Activated CD8-positive, alpha-beta memory T cell treated with anti-CD3 and anti-CD28 coated beads for 4 hours (primary cell): Measurements from ENCODE around the gene N4BP3.
"Not testable (repeated sequence)": the region's sequence is repeated elsewhere in the genome, so short reads cannot be mapped to it uniquely, and the experiment has no call there.

Experiments used
- DNase-seq, 2 donors: peaks; one replicate each; pipeline ENCODE4 v3.0.0-alpha.2; 2020; ENCODE audit warnings: low read depth in 2 of 2

N4BP3 gene, protein sequence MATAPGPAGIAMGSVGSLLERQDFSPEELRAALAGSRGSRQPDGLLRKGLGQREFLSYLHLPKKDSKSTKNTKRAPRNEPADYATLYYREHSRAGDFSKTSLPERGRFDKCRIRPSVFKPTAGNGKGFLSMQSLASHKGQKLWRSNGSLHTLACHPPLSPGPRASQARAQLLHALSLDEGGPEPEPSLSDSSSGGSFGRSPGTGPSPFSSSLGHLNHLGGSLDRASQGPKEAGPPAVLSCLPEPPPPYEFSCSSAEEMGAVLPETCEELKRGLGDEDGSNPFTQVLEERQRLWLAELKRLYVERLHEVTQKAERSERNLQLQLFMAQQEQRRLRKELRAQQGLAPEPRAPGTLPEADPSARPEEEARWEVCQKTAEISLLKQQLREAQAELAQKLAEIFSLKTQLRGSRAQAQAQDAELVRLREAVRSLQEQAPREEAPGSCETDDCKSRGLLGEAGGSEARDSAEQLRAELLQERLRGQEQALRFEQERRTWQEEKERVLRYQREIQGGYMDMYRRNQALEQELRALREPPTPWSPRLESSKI

DNA sequence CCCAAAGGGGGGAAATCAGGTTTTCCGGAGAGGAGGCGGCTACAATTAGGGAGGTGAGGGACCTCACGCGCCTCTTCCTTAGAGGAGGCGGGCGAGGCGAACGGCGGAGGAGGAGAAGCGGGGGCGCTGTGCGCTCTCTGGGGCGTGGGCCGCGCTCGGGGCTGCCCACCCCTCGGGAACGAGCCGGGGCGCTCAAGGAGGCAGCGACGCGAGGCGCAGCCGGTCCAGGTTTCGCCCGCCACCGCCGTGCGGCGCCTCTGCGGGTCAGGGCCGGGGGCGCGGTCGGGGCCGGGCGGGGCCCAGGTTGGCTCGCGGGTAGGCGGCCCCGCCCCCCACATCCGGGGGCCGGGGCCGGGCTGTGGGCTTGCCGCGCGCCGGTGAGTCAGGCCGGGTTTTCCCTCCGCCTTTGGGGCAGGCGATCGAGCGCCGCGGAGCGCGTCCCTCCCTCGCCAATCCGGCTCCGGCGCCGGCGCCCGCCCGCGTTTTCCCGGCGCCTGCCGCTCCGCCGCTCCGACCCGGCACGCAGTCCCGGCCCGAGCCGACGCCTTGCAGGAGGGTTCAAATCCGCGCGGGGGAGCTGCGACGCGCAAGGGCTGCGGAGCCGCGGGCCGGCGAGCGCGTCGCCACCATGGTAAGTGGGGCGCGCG, at the start of gene N4BP3:
N4BP3 (plus strand) TSS at position 392 of the 647 bp plus-strand sequence. CDS start 6,052 bp downstream, outside the sequence.
- DNase-seq, result peak; percentile 65 to 73

DNA sequence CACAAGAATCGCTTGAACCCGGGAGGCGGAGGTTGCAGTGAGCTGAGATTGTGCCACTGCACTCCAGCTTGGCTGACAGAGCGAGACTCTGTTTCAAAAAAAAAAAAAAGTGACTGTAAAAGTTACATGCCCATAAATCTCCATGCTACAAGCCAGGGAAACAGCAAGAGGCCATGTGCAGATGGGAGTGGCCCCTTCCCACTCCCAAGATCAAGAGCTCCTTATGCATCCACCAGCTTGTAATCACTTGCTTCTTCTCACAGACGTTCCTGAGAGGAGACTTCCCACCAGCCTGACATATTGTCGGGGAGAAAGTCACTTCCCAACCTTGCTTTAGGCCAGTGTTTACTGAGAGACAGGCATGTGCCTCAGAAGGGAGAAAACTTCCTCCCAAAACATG, 45.6 kb upstream of the N4BP3 start:
- no peak for DNase-seq

DNA sequence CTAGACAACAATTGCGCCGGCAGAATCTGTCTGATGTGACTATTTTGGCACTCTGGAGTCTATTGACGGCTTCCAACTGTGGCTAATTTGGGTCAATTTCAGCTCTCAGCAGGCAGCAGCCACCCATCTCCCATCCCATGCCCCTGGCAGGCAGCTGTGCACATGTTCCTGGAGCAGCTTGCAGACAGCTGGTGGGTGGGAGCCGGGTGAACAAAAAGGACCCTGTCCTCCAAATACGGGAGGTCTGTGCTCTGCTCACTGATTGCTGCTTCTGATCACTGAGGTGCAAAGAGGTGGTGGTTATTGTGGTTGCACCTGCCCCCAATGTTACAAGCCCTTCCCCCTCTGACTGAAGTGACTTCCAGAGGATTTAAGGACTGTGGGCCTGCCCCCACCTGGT, 45.0 kb upstream of the N4BP3 start:
- DNase-seq, result no peak

DNA sequence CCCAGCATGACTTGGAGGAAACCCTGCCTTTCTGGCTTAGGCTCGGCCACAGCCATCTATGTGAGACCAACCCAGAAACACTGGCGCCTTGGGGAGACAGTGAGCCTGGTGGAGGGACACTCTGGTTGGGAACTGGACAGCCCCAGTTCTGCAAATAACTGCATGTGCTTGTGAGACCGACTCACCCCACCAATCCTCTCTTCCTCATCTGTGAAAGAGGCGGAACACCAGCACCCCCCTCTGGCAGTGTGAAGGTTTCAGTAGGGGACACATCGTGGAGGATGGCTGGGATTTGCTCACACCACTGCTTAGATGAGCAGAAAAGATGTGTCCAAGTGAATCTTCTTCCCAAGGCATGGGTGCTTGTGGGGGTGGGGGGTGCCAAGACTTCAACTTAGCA, 43.4 kb upstream of the N4BP3 start:
- no peak for DNase-seq

DNA sequence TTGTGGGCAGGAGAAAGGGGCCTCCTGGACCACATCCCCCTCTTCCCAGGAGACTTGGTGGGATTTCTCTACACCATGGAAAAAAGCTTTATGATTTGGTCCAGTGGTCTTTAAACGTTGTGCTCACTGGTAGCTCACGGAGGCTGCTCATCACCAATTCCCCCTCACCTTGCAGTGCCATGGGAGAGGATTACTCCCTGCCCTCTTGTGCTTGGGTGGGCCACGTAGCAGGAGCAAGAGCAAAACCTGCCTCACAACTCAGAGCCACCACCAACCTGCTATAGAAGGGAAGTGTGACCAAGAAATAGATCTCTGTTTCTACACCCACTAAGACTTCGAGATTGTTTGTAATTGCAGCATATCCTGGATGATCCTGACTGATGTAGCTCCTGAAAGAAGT, 42.2 kb upstream of the N4BP3 start:
- no peak for DNase-seq

DNA sequence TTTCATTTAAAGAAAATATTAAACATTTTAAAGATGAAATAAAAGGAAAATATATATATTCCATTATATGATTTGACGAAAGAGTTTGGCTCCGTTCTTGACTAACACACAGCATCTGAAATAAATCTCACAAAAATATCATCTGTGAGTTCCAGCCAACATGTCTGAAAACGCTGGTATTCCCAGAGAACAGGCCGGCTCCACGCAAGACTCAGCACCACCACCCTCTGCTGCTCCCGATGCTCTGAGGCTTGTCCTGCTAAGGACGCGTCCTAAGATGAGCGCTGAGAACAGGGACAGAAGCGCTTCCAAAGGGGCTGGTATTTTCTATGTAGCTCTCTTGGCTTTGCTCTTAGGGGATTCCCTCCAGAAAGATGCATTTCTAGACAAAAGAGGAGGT, 40.6 kb upstream of the N4BP3 start:
- DNase-seq, result no peak

DNA sequence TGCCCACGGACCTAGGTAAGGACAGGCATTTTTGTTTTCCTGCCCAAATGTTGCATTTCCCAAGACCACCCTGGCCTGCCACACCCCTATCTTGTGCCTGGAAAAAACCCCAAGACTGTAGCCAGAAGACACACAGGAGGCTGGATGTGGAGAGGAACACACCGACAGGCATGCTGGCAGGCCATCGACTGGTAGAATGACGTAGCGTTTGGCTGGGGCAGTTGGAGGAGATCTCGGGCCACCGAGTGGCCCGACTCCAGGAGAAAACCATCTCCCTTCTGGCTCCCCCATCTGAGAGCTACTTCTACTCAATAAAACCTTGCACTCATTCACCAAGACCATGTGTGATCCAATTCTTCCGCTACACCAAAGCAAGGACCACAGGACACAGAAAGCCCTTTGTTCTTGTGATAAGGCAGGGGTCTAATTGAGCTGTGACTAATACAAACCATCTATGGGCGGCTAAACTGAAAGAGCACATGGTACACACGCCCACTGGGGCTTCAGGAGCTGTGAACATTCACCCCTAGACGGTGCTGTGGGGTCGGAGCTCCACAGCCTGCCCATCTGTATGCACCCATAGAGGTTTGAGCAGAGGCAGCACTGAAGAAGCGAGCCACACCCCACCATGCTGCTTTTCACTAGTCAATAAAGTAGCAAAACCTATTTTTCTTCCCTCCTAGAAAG, 38.9 kb upstream of the N4BP3 start:
- DNase-seq, result no peak

DNA sequence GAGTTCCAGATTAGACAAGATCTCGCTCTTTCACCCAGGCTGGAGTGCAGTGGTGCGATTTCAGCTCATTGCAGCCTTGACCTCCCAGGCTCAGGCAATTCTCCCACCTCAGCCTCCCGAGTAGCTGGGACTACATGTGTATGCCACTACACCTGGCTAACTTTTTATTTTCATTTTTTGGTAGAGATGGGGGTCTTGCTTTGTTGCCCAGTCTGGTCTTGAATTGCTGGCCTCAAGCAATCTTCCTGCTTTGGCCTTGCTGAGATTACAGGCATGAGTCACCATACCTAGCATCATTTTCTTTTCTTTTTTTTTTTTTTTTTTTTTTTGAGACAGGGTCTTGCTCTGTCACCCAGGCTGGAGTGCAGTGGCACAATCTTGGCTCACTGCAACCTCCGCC, 36.4 kb upstream of the N4BP3 start:
- DNase-seq, result not testable (repeated sequence)

DNA sequence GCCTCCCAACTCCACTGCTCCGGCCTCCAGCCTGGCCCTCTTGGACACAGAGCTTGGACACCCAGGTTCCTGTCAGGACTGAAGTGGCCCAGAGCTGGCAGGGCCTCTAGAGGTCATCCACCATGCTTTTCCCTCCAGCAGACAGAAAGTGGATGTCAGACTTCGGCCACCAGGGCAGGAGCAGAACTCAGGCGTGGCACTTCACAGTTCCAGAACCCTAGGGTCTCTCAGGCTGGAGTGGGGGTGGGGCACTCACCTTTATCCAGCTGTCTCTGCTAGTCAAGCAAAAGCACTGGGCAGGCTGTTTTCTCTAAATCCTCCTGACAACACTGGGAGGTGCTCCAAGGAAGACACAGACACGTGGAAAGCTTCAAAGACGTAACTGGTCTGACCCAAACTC, 35.6 kb upstream of the N4BP3 start:
- no peak for DNase-seq

DNA sequence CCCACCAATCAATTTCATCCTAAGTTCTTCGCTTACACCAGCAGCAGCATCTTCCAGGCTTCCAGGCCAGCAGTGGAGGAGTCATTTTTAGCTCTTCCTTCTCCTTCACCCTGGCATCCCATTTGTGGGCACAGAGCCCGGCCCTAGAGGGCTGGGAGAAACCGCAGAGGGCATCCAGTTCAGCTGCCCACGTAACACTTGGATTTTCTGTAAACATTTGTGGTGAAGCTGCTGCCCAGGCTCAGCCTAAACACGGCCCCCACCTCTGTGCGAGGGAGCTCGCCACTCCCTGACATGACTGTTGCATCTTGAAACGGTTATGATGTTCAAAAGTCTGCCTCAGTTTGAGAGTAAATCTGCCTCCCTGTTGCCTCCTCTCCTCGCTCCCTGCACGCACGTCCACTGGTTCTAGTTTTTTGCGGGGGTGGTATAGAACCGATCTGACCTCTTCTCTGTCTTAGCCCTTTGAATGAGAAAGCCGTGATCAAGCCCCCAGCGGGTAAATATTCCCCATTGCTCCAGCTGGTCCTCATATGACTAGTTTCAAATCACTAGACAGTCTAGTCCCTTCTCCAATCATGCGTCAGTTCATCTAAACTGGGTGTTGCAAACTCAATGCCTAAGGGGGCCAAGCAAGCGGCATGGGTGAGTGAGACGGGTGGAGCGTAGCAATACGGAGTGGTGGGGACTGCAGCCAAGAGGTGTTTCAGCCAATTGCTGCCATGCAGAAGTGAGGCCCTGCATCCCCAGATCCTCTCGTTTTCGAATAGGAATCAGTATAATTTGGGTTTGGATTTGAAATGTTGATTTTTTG, 34.9 kb upstream of the N4BP3 start:
- DNase-seq, result no peak

DNA sequence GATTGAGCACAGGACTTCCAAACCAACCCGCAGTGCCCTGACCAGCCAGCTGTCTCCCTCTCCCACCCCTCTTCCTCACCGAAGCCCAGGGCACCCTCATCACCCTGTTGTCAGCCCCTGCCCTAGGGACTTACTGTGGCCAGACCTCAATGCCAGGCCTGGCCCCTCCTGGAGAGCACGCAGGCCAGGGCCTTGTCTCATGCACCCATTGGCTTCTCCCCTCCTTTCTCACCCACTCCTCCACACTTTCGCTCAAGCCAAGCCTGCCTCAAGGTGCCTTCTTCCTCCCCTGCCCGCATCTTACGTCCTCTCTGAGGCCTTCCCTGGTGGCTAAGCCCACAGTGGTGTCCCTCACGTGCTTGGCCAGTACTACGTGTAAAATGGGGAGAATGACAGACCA, 33.3 kb upstream of the N4BP3 start:
- no peak for DNase-seq

DNA sequence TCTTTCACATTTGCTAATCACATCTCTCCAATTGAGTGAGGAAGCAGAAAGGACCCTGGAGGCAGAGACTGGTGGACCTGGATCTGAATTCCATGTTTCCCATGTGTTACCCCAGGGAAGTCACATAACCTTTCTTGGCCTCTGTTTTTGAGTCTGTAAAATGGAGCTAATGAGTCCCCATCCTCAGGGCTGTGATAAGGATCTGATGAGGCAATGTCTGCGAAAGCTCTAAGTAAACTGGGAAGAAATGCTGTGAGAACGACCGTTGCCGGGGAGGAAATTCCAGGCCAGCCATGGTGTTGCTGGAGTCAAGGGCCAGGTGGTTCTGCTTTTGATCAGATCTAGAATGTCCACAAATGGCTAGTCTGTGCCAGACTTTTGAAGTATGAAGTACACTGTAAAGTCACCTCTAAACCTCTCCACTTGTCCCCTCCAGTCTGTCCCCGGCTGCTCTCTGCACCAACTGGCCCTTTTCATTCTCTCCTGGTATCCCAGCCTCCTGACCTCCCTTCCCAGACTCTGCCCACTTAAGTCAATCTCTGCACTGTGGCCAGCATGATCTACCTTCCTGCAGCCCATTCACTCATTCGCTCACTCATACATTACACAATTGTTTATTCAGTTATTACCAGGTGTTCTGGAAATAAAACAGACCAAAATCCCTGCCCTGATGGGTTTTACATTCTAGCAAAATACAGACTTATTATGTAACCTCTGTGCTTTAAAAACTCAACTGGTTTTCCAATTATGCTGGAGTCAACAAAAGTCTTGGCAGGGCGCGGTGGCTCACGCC, 32.5 kb upstream of the N4BP3 start:
- no peak for DNase-seq

DNA sequence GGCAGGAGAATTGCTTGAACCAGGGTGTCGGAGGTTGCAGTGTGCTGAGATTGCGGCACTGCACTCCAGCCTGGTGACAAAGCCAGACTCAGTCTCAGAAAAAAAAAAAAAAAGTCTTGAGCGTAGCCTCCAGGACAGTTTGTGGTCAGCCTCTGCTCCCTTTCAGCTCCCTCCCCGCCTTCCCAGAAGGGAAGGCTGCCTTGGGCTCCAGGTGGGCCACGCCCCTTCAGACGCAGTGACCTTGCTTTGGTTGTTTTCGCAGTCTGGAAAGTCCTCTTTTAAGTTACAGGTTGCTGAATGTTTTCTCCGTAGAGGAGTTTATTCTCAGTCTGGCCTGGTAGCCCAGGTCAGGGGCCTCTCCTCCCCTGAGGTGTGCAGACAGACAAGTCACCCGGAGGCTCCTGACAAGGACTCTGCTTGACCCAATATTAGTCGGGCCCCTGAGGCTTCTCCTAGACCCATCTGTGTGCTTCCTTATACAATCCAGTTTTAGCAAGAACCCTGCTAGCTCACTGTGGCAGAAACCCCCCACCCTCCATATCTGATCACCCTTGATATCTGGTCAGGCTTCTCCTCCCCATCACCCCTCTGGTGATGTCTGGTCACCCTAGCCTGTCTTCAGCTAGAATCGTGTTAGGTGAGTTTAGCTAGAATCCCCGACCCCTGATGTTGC, 31.6 kb upstream of the N4BP3 start:
- DNase-seq, result no peak

DNA sequence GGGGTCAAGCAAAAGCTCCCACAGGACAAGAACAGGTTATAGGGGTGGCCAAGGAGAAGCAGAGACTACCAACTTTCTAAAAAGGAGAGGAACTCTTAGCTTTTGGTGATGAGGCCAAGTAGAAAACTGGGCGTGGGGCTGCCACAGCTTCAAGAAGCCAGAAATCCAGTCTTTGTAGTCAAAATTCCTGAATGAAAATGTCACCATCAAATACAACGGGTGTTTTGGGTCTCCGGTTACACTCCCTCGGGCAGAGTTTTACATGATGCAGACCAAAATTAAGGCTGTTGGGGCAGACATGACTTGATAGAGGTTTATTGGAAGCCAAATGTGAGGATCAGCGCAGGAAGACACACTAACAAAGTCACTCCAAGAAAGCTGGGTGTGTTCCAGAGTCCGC, 29.4 kb upstream of the N4BP3 start:
- no peak for DNase-seq

DNA sequence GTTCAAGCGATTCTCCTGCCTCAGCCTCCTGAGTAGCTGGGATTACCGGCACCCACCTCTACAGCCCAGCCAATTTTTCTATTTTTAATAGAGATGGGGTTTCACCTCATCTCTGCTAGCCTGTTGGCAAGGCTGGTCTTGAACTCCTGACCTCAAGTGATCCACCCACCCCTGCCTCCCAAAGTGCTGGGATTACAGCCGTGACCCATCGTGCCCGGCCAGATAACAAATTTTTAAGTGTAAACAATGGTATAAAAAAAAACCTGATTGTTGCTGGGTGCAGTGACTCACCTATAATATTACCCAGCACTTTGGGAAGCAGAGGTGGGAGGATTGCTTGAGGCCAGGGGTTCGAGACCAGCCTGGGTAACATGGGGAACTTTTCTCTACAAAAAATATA, 28.0 kb upstream of the N4BP3 start:
- no peak for DNase-seq

DNA sequence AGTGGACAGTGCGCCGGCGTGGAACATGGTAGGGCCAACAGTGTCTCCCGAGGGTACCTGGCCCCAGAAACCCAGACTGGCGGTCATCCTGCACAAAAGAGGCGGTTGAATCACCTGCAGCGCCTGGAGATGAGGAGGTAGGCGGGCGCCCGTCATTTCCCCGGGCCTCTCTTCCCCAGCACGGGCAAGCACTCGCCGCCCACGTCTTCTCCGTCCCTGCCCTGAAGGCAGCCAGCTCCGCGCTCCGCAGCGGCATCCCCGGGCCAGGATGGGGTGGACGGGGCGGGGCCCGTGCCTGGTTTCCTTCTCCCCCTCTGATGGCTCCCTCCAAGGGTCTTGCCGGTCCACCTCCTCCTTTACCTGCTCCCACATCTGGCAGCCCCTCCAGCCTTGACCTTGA, 27.1 kb upstream of the N4BP3 start:
- no peak for DNase-seq

DNA sequence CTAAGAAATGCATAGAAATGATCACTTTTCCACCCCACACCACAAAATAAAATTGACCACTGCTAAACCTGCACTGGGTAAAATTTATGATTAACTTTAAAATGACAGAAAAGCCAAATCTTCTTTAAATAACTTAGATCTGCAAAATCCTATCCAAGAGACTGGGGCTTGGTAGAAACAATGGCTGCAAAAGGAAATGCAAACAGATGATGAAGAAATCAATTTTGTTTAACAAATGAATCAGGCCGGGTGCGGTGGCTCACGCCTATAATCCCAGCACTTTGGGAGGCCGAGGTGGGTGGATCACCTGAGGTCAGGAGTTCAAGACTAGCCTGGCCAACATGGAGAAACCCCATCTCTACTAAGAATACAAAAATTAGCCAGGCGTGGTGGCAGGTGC, 26.1 kb upstream of the N4BP3 start:
- DNase-seq, result not testable (repeated sequence)

DNA sequence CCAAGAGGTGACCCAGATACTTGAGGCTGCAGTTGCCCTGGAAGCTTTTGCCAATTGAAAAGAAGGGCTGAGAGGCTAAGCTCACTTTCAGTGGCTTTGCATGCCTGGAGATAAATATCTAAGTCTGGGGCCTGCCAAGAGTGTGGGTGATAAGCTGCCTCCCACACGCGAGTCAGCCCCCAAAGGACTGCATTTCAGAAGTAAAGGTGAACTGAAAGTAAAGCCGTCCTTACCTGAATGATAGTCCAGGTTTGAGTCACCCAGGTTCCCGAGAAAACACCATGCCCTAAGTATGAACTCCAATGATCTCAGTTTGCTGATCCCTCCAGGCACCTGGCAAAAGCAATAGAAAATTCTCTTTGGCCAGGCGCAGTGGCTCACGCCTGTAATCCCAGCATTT, 22.5 kb upstream of the N4BP3 start:
- no peak for DNase-seq

DNA sequence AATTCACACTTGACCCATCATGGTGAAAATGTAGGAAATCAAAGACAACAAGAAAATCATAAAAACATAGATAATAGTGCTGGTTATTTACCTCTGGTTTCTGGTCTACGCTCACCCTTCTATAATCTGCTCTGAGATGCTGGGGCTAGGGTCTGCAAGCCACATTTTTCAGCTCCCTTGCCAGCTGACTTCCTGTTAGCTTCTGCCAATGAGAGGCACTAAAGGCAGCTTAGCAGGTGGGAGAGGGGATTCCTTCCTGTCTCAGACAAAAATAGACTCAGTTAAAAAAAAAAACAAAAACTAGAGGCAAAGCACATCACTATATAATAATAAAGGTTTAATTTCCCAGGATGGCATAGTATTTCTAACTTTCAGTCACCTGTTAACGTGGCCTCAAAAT, 20.2 kb upstream of the N4BP3 start:
- no peak for DNase-seq

DNA sequence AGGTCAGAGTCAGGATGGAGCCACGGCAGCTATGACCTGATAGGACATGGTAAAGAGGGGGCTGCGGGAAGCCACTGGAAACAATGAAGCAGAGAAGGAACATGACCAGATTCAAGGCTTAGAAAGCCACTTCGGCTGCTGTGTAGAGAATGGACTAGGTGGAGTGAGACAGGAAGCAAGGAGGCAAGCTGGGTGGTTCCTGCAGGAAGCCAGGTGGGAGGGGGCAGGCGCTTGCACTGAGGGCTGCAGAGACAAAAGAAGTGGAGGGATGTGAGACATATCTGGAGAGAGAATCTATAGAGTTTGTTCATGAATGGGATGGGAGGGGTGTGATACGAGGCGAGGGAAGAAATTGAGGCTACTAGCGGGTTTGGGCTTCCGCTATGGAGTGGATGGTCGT, 19.0 kb upstream of the N4BP3 start:
- no peak for DNase-seq
